MCF 10A (cell line): Measurements from ENCODE around the gene MLC1. TPM values are rescaled to one million over a fixed set of nuclear protein-coding genes. Genes with fewer than 3 reads are reported as not detected.
A peak's percentile ranks its signal among the peaks of the same experiment; 100 is the strongest.

Source experiments
- BruUV-seq: library from RNA; stranded (reverse); fragments of 400-500 nt; replicated peaks from 2 replicates; lab custom pipeline; 2021; lab: Mats Ljungman, UMichigan
- CTCF ChIA-PET: fragments of 300-600 bp; sonication (Branson Sonifier 250); formaldehyde crosslinking; extraction: SDS; loops from one replicate; lab custom pipeline; 2021; ENCODE audit warnings: antibody characterized with exemption, inconsistent platforms; lab: Yijun Ruan, JAX
- POLR2A ChIA-PET: fragments of 300-600, 350-650 bp; sonication (Branson Sonifier 250); formaldehyde crosslinking; extraction: SDS; loops from one replicate; lab custom pipeline; 2020; ENCODE audit warnings: antibody characterized with exemption, inconsistent platforms; lab: Yijun Ruan, JAX
- DNase-seq: peaks from one replicate; pipeline ENCODE4 v3.0.0-alpha.2; 2018; ENCODE audit not compliant: unreplicated experiment
- H3K27ac Mint-ChIP-seq: one replicate; pipeline ENCODE4 v1.8.0; 2022; ENCODE audit warnings: mild to moderate bottlenecking, low read depth, mixed read lengths; ENCODE audit not compliant: unreplicated experiment
- H3K27me3 Mint-ChIP-seq: one replicate; pipeline ENCODE4 v1.8.0; 2022; ENCODE audit warnings: mixed read lengths; ENCODE audit not compliant: insufficient read depth, unreplicated experiment
- H3K36me3 Mint-ChIP-seq: one replicate; pipeline ENCODE4 v1.8.0; 2022; ENCODE audit warnings: mild to moderate bottlenecking, moderate library complexity, mixed read lengths; ENCODE audit not compliant: insufficient read depth, unreplicated experiment
- H3K4me1 Mint-ChIP-seq: one replicate; pipeline ENCODE4 v1.8.0; 2022; ENCODE audit warnings: mixed read lengths; ENCODE audit not compliant: insufficient read depth, unreplicated experiment
- H3K4me3 Mint-ChIP-seq: one replicate; pipeline ENCODE4 v1.8.0; 2022; ENCODE audit warnings: mild to moderate bottlenecking, moderate library complexity, mixed read lengths; ENCODE audit not compliant: unreplicated experiment
- H3K9me3 Mint-ChIP-seq: one replicate; pipeline ENCODE4 v1.8.0; 2022; ENCODE audit warnings: mixed read lengths; ENCODE audit not compliant: unreplicated experiment
- intact Hi-C: fragments of 100-400 bp; cut with micrococcal nuclease; formaldehyde crosslinking; loops from 2 replicates; pipeline ENCODE4 v1.14.1; 2022
- total RNA-seq: library from RNA; stranded (reverse); gene quantifications from 2 replicates; pipeline ENCODE4 v1.2.3, GENCODE V29; 2022
- TF ChIP-seq, protein P1 (sequence below): fragments of 200-600 bp; IDR thresholded peaks from one replicate; pipeline ENCODE4 v1.8.0; 2022; ENCODE audit warnings: antibody characterized with exemption, mild to moderate bottlenecking; ENCODE audit not compliant: unreplicated experiment

MLC1 gene
- total RNA-seq, 1 experiment from 2014 or later = not detected

DNA sequence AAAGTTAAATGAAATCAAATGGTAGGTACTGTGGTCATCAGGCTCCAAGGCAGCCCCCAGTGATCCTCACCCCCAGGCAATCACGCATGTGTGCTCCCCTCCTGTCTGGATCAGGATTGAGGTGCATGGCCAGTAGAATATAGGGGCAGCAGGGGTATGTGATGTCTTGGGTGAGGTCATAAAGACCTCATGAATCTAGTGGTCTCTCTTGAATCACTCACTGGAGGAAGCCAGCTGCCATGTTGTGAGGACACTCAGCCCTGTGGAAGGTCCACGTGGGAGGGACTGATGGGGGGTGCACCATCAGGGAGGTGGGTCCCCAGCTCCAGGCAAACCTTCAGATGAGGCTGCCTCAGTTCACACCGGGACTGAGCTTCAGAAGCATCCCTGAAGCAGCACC is 65.9 kb downstream of the MLC1 start:
- POLR2A ChIA-PET = no interaction called here

DNA sequence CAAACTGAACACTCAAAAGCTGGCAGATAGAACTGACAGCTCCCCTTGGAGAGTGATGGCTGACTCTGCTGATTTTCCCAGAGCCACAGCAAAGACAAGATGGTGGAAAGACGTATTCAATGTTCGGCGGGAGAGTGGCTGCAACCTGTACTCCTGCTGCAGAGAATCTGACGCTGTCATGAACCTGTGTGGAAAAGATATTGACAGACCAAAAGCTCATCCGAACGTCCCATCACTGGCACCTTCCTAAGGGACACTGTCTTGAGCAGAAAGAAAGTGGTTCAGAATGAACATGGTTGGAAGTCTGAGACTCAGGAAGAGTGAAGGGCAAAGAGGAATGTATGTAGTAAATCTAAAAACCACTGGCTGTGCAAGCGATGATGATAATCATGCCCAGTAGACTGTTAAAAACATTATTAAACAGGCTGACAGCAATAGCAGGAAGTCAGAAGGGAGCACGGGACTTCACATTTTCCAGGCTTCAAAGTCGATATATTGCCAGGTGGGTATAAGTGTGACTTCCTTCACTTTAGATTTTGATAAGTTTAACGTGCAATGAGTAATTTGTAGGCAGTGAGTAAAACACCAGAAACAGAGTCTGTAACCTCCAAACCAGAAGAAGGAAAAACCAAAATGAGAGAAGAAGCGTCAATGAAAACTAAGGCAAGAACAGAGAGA is 66.5 kb downstream of the MLC1 start:
- Mint-ChIP-seq H3K9me3 (no peaks in the 10 kb centered on the region), H3K27me3 (no peaks in the 10 kb centered on the region), H3K36me3 (no peaks in the 10 kb centered on the region), H3K4me3 (no peak overlapping the region), H3K4me1 (no peaks in the 10 kb centered on the region), H3K27ac (no peak overlapping the region)
- no TSS peak for BruUV-seq
- ChIA-PET CTCF (interaction anchor here (1.1 kb wide), 1 partner anchor 26 kb away, joined by 3 read pairs; no protein-coding TSS in a partner anchor), POLR2A (interaction anchor here (0.7 to 1.4 kb wide), 2 partner anchors 9 to 71 kb away, joined by 3 read pairs; no protein-coding TSS in a partner anchor)
- no peak for DNase-seq
- intact Hi-C loops = no loop called here
- TF ChIP-seq, protein P1, sequence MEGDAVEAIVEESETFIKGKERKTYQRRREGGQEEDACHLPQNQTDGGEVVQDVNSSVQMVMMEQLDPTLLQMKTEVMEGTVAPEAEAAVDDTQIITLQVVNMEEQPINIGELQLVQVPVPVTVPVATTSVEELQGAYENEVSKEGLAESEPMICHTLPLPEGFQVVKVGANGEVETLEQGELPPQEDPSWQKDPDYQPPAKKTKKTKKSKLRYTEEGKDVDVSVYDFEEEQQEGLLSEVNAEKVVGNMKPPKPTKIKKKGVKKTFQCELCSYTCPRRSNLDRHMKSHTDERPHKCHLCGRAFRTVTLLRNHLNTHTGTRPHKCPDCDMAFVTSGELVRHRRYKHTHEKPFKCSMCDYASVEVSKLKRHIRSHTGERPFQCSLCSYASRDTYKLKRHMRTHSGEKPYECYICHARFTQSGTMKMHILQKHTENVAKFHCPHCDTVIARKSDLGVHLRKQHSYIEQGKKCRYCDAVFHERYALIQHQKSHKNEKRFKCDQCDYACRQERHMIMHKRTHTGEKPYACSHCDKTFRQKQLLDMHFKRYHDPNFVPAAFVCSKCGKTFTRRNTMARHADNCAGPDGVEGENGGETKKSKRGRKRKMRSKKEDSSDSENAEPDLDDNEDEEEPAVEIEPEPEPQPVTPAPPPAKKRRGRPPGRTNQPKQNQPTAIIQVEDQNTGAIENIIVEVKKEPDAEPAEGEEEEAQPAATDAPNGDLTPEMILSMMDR = no peak

More for the DNA sequence above, 65.9 kb downstream of the MLC1 start:
- Mint-ChIP-seq H3K36me3 (no peaks in the 10 kb centered on the region), H3K4me3 (no peak overlapping the region), H3K27me3 (peaks cover 3% of the 10 kb centered on the region), H3K27ac (no peak overlapping the region), H3K9me3 (no peaks in the 10 kb centered on the region), H3K4me1 (no peaks in the 10 kb centered on the region)
- BruUV-seq = no TSS peak
- TF ChIP-seq, protein P1 = no peak
- intact Hi-C loops = no loop called here
- CTCF ChIA-PET = interaction anchor here (1.1 kb wide), 1 partner anchor 27 kb away, joined by 3 read pairs; no protein-coding TSS in a partner anchor
- no peak for DNase-seq

DNA sequence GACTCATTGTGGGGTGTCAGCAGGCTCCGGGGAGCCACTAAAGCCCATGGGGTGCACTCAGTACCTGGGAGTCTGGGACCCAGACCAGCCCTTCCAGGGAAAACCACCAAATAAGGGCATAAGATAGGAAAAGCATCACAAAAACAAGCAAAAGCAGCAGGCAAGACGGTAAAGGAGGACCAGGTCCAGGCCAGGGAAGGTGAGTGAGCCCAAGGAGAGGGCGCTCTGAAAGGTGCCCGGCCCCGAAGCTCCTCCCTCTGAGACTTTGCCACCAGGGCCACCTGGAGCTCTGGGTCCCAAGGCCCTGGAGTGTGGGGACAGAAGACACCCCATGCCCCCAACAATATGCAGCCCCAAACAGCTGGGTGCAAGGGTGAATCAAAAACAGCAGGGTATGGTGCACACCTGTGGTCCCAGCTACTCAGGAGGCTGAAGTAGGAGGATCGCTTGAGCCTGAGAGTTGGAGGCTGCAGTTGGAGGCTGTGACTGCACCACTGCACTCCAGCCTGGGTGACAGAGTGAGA is 67.5 kb downstream of the MLC1 start:
- no peaks in the 10 kb centered on the region for H3K9me3 Mint-ChIP-seq
- ChIA-PET POLR2A (interaction anchor here (0.7 to 1.4 kb wide), 2 partner anchors 10 to 70 kb away, joined by 3 read pairs; no protein-coding TSS in a partner anchor), CTCF (interaction anchor here (1.2 to 1.8 kb wide), 2 partner anchors 10 to 22 kb away, joined by 3 to 6 read pairs; no protein-coding TSS in a partner anchor)
- intact Hi-C loops = no loop called here
- BruUV-seq = no TSS peak
- no peak overlapping the region for H3K27ac Mint-ChIP-seq
- no peaks in the 10 kb centered on the region for H3K36me3 Mint-ChIP-seq
- H3K4me1 Mint-ChIP-seq = no peaks in the 10 kb centered on the region
- DNase-seq = no peak
- TF ChIP-seq, protein P1 = no peak
- no peak overlapping the region for H3K4me3 Mint-ChIP-seq
- H3K27me3 Mint-ChIP-seq = no peaks in the 10 kb centered on the region

DNA sequence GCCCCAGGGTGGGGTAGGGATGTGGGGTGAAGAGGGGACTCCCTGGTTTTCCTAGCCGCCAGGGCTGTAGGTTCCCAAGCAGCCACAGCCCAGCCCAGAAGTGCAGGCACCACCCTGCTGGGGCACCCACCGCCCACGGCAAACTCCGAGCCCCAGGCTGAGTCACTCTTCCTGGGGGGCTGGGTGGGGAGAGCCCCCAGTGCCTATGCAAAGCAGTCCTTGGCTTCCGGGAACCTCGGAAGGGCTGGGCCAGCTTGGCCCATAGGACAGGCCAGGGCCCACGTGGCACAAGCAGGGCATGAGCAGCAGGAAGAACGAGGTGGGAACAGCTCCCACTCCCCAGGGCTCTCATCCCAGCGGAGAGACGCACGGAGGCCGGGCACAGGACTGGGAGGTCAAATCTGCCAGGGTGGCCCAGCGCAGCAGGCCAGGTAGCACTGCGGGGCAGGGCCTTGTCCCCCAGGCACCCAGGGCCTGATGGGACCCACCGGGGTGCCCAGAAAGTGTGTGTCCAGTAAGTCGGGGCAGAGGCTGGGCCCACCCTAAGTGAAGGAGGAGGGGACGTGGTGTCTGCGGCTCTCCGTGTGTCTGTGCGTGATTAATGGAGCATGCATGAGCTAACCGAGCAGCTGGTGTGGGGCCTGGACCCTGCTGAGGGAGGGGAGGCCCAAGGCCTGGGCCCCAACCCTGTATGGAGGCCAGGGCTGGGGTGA is 68.1 kb downstream of the MLC1 start:
- Mint-ChIP-seq H3K27me3 (no peaks in the 10 kb centered on the region), H3K27ac (no peak overlapping the region), H3K4me1 (no peaks in the 10 kb centered on the region), H3K4me3 (no peak overlapping the region), H3K36me3 (no peaks in the 10 kb centered on the region), H3K9me3 (no peaks in the 10 kb centered on the region)
- ChIA-PET CTCF (interaction anchor here (1.2 to 1.8 kb wide), 3 partner anchors 10 to 87 kb away, joined by 3 to 6 read pairs (median 3); no protein-coding TSS in a partner anchor), POLR2A (no interaction called here)
- TF ChIP-seq, protein P1 = no peak
- intact Hi-C loops = no loop called here
- DNase-seq = peak; percentile 81
- BruUV-seq = no TSS peak
